ENCODE data around the gene SERPINB5.

- no peak for TF ChIP-seq CTCF (IDR thresholded peaks at IDR 0.05; ENCODE audit: low read depth, low read length)
- no peak for TF ChIP-seq POLR2A (IDR thresholded peaks at IDR 0.05; ENCODE audit: extremely low read depth, insufficient read length)
- no peak for TF ChIP-seq MAX (IDR thresholded peaks at IDR 0.05; ENCODE audit: low read depth, low read length)
Observed at GRCh38 chr18:63460414-63460813, 16.3 kb upstream of the SERPINB5 start.
